Measurements from ENCODE around the gene ZNF423. TPM values are rescaled to one million over a fixed set of nuclear protein-coding genes. Genes with fewer than 3 reads are reported as not detected.
"Not testable (repeated sequence)": the region's sequence is repeated elsewhere in the genome, so short reads cannot be mapped to it uniquely, and the experiment has no call there.

ZNF423 gene
- polyA plus RNA-seq, 3 donors = 24.5 to 27.3 (median 26.2) TPM

- DNase-seq (ENCODE audit: low read depth in 3 of 3, low spot score in 2 of 3) = no peak
Measured at GRCh38 chr16:49874613-49875237, 18.8 kb upstream of the ZNF423 start.

GRCh38 chr16:49871824-49872223 lies 15.9 kb upstream of the ZNF423 start:
- not testable (repeated sequence) for DNase-seq (ENCODE audit: low read depth in 3 of 3, low spot score in 2 of 3)

GRCh38 chr16:49869731-49870130 lies 13.8 kb upstream of the ZNF423 start:
- DNase-seq (ENCODE audit: low read depth in 3 of 3, low spot score in 2 of 3) = no peak

- DNase-seq (ENCODE audit: low read depth in 3 of 3, low spot score in 2 of 3) = no peak
Measured at GRCh38 chr16:49867796-49868668, 12.1 kb upstream of the ZNF423 start.

- DNase-seq (ENCODE audit: low read depth in 3 of 3, low spot score in 2 of 3) = no peak
Measured at GRCh38 chr16:49867234-49867633, 11.3 kb upstream of the ZNF423 start.

- DNase-seq (ENCODE audit: low read depth in 3 of 3, low spot score in 2 of 3) = no peak
Measured at GRCh38 chr16:49866595-49867071, 10.7 kb upstream of the ZNF423 start.

- DNase-seq (ENCODE audit: low read depth in 3 of 3, low spot score in 2 of 3) = no peak
Measured at GRCh38 chr16:49862694-49863093, 6.8 kb upstream of the ZNF423 start.

GRCh38 chr16:49861299-49861698 lies 5.4 kb upstream of the ZNF423 start:
- no peak for DNase-seq (ENCODE audit: low read depth in 3 of 3, low spot score in 2 of 3)

GRCh38 chr16:49860593-49860992 lies 4.7 kb upstream of the ZNF423 start:
- DNase-seq (ENCODE audit: low read depth in 3 of 3, low spot score in 2 of 3) = no peak

- no peak for DNase-seq (ENCODE audit: low read depth in 3 of 3, low spot score in 2 of 3)
Measured at GRCh38 chr16:49859125-49859811, 3.4 kb upstream of the ZNF423 start.

GRCh38 chr16:49858200-49859124 lies 2.5 kb upstream of the ZNF423 start:
- DNase-seq (ENCODE audit: low read depth in 3 of 3, low spot score in 2 of 3) = no peak

GRCh38 chr16:49857423-49858181 lies 1.7 kb upstream of the ZNF423 start:
- no peak for DNase-seq (ENCODE audit: low read depth in 3 of 3, low spot score in 2 of 3)

- DNase-seq (ENCODE audit: low read depth in 3 of 3, low spot score in 2 of 3) = no peak
Measured at GRCh38 chr16:49856672-49857330, 889 bp upstream of the ZNF423 start.

GRCh38 chr16:49855280-49855821 lies 561 bp downstream of the ZNF423 start:
- no peak for DNase-seq (ENCODE audit: low read depth in 3 of 3, low spot score in 2 of 3)

GRCh38 chr16:49854796-49855203 lies 1.1 kb downstream of the ZNF423 start:
- DNase-seq (ENCODE audit: low read depth in 3 of 3, low spot score in 2 of 3) = no peak

- no peak for DNase-seq (ENCODE audit: low read depth in 3 of 3, low spot score in 2 of 3)
Measured at GRCh38 chr16:49854188-49854795, 1.6 kb downstream of the ZNF423 start.

- no peak for DNase-seq (ENCODE audit: low read depth in 3 of 3, low spot score in 2 of 3)
Measured at GRCh38 chr16:49852279-49852678, 3.6 kb downstream of the ZNF423 start.

GRCh38 chr16:49851468-49851787 lies 4.5 kb downstream of the ZNF423 start:
- no peak for DNase-seq (ENCODE audit: low read depth in 3 of 3, low spot score in 2 of 3)

Measured in right renal cortex interstitium (tissue), 3 donors.